GM19455 (cell line): ENCODE results near the gene FUBP3.
"Not testable (repeated sequence)": the region's sequence is repeated elsewhere in the genome, so short reads cannot be mapped to it uniquely, and the experiment has no call there.

Experiments used
- ATAC-seq: cut with Tn5 transposase; IDR thresholded peaks from one replicate; pipeline ENCODE4 v1.9.1; 2021; ENCODE audit not compliant: unreplicated experiment

FUBP3 gene

GRCh38 chr9:130680836-130681768, 101.7 kb downstream of the FUBP3 start:
- ATAC-seq = no peak

GRCh38 chr9:130681769-130682420, 102.5 kb downstream of the FUBP3 start:
- ATAC-seq = no peak

DNA sequence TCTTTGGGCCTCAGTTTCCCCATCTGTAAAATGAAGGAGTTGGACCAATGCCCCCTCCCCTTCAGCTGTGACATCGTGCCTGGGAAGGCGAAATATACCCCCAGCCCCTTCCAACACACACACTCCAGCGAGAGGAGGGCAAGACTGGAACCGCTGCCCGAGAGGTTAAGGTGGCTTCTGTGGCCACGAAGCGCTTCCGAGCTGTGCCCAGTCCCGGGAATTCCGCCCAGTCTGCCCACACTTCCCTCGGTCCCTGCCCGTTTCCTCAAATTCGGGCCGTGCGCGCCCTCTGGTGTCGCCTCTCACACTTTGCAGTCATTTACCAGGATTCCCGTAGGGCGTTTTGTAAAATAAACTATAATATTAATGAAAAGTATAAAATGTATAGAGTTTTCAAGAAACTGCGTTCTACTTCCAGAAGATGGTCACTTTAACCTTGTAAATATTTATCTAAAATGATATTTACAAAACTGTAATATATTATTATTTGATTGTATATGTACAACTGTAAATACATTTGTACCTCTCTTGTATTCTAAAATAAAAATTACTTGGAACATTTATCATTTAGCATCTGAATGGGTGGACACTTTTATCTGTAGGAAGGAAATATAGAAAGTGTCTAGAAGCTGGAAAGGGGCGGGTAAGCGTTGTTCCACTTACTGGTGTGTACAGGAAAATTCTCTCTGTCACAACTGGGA, 103.2 kb downstream of the FUBP3 start:
- ATAC-seq = no peak

DNA sequence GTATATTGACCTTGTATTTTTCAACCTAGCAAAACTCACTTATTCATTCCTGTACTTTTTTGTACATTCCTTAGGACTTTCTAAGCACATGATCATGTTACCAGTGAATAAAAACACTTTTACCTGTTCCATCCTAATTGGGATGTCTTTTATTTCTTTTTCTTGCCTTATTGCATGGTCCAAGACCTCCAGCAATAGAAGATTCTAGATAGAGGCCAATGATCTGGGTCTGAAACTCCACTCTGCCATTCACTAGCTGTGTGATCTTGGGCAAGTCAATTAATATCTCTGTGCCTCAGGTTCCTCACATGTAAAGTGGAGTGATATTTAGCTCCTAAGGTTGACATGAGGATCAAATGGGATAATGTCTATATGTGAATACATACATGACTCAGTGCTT, 105.7 kb downstream of the FUBP3 start:
- no peak for ATAC-seq

DNA sequence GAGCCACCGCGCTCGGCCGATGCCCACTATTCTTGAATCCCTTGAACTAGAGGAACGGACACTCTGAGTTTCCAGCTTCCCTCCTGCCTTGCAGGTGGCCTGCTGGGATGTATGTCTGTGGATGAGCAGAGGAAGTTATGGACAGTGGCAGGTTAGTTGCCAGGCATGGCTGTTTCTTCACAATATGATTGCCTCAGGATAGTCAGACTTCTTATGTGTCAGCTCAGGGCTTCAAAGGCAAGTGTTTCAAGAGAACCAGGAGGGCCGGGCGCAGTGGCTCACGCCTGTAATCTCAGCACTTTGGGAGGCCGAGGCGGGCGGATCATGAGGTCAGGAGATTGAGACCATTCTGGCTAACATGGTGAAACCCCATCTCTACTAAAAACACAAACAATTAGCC, 106.6 kb downstream of the FUBP3 start:
- not testable (repeated sequence) for ATAC-seq

DNA sequence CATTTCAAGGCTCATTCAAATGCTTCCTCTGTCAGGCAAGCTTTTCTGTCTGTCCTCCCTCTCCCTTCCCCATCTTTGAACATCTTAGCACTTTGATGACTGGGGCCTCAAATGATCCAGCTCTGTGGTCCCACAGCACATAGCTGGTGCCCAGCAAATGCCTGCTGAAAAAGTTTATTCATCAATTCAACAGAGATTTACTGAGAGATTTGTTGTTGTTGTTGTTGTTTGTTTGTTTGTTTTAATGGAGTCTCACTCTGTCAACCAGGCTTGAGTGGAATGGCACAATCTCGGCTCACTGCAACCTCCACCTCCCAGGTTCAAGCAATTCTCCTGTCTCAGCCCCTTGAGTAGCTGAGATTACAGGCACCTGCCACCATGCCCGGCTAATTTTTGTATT, 108.2 kb downstream of the FUBP3 start:
- ATAC-seq = no peak
